PC-9 (cell line): ENCODE measurements around the gene C1orf74.

Experiments used
- EZH2 ChIP-seq: fragments of 200-600 bp; sonication (generic); IDR thresholded peaks from 2 replicates; pipeline ENCODE4 v1.8.0; 2017; ENCODE audit warnings: antibody characterized with exemption, low read depth
- TF ChIP-seq, protein P1 (sequence below): fragments of 200-600 bp; sonication (generic); conservative IDR thresholded peaks from 2 replicates; pipeline ENCODE4 v1.6.1; 2017; ENCODE audit warnings: mixed run types, antibody characterized with exemption, mild to moderate bottlenecking, moderate library complexity

DNA sequence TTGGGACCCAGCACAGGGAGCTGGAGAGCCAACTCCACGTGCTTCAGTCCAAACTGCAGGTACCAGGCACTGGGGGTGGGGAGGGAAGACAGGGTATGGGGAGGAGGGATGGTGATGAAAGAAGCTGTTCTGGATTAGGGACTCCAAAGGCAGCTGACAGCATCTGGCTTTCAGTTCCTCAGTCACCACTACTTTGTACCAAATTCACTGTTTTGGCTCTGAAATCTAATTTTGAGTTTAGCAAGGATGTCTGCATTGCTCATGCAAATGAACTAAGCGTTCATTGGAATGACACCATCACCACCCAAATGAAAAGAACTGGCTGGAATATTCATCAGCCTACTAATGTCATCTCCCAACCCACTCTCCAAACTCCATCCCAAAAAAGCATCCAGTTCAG lies 8.7 kb downstream of the C1orf74 start:
- TF ChIP-seq, protein P1, sequence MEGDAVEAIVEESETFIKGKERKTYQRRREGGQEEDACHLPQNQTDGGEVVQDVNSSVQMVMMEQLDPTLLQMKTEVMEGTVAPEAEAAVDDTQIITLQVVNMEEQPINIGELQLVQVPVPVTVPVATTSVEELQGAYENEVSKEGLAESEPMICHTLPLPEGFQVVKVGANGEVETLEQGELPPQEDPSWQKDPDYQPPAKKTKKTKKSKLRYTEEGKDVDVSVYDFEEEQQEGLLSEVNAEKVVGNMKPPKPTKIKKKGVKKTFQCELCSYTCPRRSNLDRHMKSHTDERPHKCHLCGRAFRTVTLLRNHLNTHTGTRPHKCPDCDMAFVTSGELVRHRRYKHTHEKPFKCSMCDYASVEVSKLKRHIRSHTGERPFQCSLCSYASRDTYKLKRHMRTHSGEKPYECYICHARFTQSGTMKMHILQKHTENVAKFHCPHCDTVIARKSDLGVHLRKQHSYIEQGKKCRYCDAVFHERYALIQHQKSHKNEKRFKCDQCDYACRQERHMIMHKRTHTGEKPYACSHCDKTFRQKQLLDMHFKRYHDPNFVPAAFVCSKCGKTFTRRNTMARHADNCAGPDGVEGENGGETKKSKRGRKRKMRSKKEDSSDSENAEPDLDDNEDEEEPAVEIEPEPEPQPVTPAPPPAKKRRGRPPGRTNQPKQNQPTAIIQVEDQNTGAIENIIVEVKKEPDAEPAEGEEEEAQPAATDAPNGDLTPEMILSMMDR = no peak
- no peak for TF ChIP-seq EZH2
